Stomach (tissue), 9 donors: ENCODE data around the gene SVIL. TPM values are rescaled to one million over a fixed set of nuclear protein-coding genes. Genes with fewer than 3 reads are reported as not detected.

Experiments used
- DNase-seq, 2 donors: peaks; one replicate each; pipeline versions ENCODE4 v3.0.0 to v3.0.0-alpha.2; 2013 to 2019
- H3K27ac ChIP-seq, 5 donors: fragments of 200-600 bp in 4 of 5; sonication (generic) in 4 of 5; one replicate each; pipeline ENCODE4 v1.5.1; 2013 to 2019; ENCODE audit warnings: mild to moderate bottlenecking in 1 of 5, moderate library complexity in 1 of 5
- H3K27me3 ChIP-seq, 3 donors: fragments of 200-600 bp; sonication (generic); one replicate each; pipeline ENCODE4 v1.5.1; 2017 to 2019; ENCODE audit warnings: mixed run types in 1 of 3
- H3K36me3 ChIP-seq, 4 donors: fragments of 200-600 bp; sonication (generic); 1 replicate in 3 of 4; 2 replicates in 1 of 4; pipeline ENCODE4 v1.5.1; 2016 to 2019
- H3K4me1 ChIP-seq, 4 donors: fragments of 200-600 bp; sonication (generic); one replicate each; pipeline ENCODE4 v1.5.1; 2016 to 2019
- H3K4me3 ChIP-seq, 4 donors: fragments of 200-600 bp; sonication (generic) in 3 of 4; one replicate each; pipeline ENCODE4 v1.5.1; 2016 to 2019; ENCODE audit warnings: mild to moderate bottlenecking in 1 of 4
- H3K9me3 ChIP-seq, 4 donors: fragments of 200-600 bp; sonication (generic); one replicate each; pipeline ENCODE4 v1.5.1; 2016 to 2019
- EP300 ChIP-seq: sonication (generic); formaldehyde crosslinking; IDR thresholded peaks from one replicate; pipeline ENCODE4 v1.6.1; 2017; ENCODE audit warnings: antibody characterized with exemption
- POLR2A ChIP-seq, 4 donors: fragments of 450-650 bp; IDR thresholded peaks; one replicate each; pipeline ENCODE4 v1.6.1; 2016; ENCODE audit warnings: antibody characterized with exemption in 4 of 4, control low read depth in 2 of 4, mild to moderate bottlenecking in 1 of 4, moderate library complexity in 1 of 4
- POLR2AphosphoS5 ChIP-seq, 3 donors: sonication (generic); formaldehyde crosslinking; IDR thresholded peaks; one replicate each; pipeline ENCODE4 v1.6.1; 2016; ENCODE audit warnings: antibody characterized with exemption in 3 of 3
- WGBS, 5 donors: extraction: QIAGEN DNeasy Blood & Tissue Kit in 3 of 5; methylation state at CpG; one replicate each; pipeline versions ENCODE4 v1.1.5 to v1.1.7; 2013 to 2018; 5-methylcytosine and 5-hydroxymethylcytosine counted together
- intact Hi-C: fragments of 100-400 bp; cut with DNase I; formaldehyde crosslinking; loops from one replicate; pipeline ENCODE4 v1.15.1; 2023; ENCODE audit warnings: low total_unique reads
- polyA plus RNA-seq, 3 donors: library from polyadenylated mRNA; stranded (reverse); fragments of 200-250 nt; gene quantifications; one replicate each; pipeline ENCODE4 v1.2.3, GENCODE V29; 2013
- total RNA-seq, 5 donors: library from RNA; depleted of rRNA; stranded (reverse); fragments of >200 nt; gene quantifications; one replicate each; pipeline versions ENCODE4 v1.1.0 to v1.2.3, GENCODE V29; 2014 to 2016
- TF ChIP-seq, protein P1 (sequence below), 7 experiments: fragments of 450-650 bp in 4 of 7; fragments of 200-600 bp in 3 of 7; sonication (generic) in 3 of 7; IDR thresholded peaks; one replicate each; pipeline ENCODE4 v1.5.1; 2016 to 2019; ENCODE audit warnings: antibody characterized with exemption in 7 of 7, control low read depth in 2 of 7, mild to moderate bottlenecking in 1 of 7
- donor health status: healthy with polysubstance abuse.
- donor health status: Bipolar disorder and iron deficiency.
- donor health status: healthy.

Gene SVIL
- total and polyA plus RNA-seq, 8 donors = 6.8 to 400 (median 112) TPM

DNA sequence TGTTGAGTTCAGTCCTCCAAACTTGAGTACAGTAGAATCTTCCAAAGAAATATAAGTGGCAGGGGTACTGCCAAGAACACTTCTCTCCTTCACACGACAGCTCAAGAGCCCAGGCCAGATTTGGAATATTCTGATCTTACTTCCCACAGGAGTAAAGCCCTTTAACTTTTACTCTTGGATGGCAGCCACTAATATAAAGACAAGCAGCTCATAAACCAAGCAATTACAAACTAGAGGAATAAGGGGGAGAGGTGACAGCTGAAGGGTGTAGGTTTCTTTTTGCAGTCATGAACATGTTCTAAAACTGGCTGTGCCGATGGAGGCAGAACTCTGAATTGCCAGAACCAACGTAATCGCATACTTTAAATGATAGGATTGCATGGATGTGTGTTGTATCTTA is 74.8 kb downstream of the SVIL start:
- Histone ChIP-seq H3K27me3 (no peaks in the 10 kb centered on the region), H3K9me3 (no peaks in the 10 kb centered on the region), H3K27ac (peak overlapping the region in 1 of 5 donors; percentile 43), H3K4me1 (peaks cover 0 to 12% (median 6%) of the 10 kb centered on the region in 4 donors), H3K36me3 (peaks cover 0 to 32% (median 19%) of the 10 kb centered on the region in 4 donors), H3K4me3 (no peak overlapping the region)
- WGBS, 5 donors = 61 to 89% (median 70%) methylated on average over 4 of the region's 4 CpGs
- DNase-seq = peak in 1 of 2 donors; percentile 21
- intact Hi-C loops = no loop called here
- TF ChIP-seq POLR2A (IDR thresholded peaks at IDR 0.05) (no peak), POLR2AphosphoS5 (IDR thresholded peaks at IDR 0.05) (no peak), EP300 (no peak)
- TF ChIP-seq, protein P1, sequence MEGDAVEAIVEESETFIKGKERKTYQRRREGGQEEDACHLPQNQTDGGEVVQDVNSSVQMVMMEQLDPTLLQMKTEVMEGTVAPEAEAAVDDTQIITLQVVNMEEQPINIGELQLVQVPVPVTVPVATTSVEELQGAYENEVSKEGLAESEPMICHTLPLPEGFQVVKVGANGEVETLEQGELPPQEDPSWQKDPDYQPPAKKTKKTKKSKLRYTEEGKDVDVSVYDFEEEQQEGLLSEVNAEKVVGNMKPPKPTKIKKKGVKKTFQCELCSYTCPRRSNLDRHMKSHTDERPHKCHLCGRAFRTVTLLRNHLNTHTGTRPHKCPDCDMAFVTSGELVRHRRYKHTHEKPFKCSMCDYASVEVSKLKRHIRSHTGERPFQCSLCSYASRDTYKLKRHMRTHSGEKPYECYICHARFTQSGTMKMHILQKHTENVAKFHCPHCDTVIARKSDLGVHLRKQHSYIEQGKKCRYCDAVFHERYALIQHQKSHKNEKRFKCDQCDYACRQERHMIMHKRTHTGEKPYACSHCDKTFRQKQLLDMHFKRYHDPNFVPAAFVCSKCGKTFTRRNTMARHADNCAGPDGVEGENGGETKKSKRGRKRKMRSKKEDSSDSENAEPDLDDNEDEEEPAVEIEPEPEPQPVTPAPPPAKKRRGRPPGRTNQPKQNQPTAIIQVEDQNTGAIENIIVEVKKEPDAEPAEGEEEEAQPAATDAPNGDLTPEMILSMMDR (IDR thresholded peaks at IDR 0.05) = no peak

DNA sequence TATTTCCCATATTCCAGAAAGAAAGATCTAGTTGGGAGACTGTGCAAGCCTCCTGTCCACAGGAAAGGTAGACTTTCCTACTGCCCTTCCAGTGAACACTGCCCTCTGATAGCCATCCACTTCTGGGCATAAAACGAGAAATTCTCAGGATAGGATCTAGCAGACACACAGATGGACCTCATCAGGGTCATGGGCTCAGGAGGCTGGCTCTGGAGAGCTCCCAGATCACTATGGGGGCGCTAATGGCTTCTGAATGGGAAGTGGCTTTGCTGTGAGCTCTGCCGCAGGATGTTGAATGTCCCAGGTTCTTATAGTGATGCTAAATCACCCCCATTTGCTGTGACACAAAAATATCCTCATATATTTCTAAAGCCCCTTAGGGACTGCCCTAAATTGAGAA is 77.1 kb downstream of the SVIL start:
- WGBS, 5 donors = 81 to 93% (median 91%) methylated on average over 3 of the region's 3 CpGs
- peaks cover 0 to 38% (median 35%) of the 10 kb centered on the region in 4 donors for H3K36me3 ChIP-seq
- H3K27ac ChIP-seq = no peak overlapping the region

DNA sequence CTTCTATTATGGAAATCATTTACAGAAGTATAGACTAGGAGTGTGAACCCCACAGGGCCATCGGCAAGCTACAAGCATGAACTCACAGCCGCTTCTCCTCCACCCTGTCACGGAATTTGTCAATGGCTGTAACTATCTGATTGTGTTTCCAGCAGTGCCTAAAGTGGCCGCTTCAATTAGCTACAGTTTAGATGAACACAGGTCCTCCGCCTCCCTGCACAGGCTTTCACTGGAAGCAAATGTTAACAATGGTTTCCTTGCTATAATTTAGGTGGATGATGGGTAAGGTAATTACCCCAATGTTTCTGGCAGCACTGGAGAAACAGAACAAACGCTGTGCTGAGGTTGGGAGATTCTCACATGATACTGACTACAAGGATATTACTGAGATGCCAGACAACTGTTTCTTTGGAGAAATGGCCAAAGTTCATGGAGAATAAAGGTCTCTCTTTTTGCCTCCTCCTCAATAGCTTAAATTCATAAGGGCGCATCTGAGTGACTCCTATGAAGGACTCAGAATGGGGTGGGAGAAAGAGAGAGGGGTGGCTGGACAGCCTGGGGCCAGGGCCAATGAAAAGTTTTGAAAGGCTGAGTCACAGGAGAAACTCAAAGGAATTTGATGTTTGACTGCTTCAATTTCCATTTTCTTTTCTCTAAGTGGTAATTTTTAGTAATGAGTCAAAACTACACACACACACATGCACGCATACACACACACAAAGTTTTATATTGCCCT is 78.9 kb downstream of the SVIL start:
- intact Hi-C loops = no loop called here
- no peaks in the 10 kb centered on the region for H3K27me3 ChIP-seq
- peaks cover 4 to 39% (median 38%) of the 10 kb centered on the region in 4 donors for H3K36me3 ChIP-seq
- H3K9me3 ChIP-seq = no peaks in the 10 kb centered on the region
- WGBS, 5 donors = 82 to 86% (median 84%) methylated on average over 8 of the region's 8 CpGs
- no peak for TF ChIP-seq POLR2AphosphoS5 (IDR thresholded peaks at IDR 0.05)
- TF ChIP-seq EP300 = no peak
- no peak for TF ChIP-seq POLR2A (IDR thresholded peaks at IDR 0.05)
- TF ChIP-seq, protein P1 (IDR thresholded peaks at IDR 0.05) = no peak
- DNase-seq = peak in 1 of 2 donors; percentile 16
- peak overlapping the region in 2 of 5 donors; percentile 11 to 24 for H3K27ac ChIP-seq
- no peak overlapping the region for H3K4me3 ChIP-seq
- H3K4me1 ChIP-seq = peaks cover 0 to 11% (median 5%) of the 10 kb centered on the region in 4 donors

More for the DNA sequence above, 77.1 kb downstream of the SVIL start:
- Histone ChIP-seq H3K4me1 (peaks cover 0 to 12% (median 6%) of the 10 kb centered on the region in 4 donors), H3K9me3 (no peaks in the 10 kb centered on the region), H3K4me3 (no peak overlapping the region), H3K27me3 (no peaks in the 10 kb centered on the region)
- DNase-seq = no peak
- TF ChIP-seq POLR2A (IDR thresholded peaks at IDR 0.05) = no peak
- TF ChIP-seq POLR2AphosphoS5 (IDR thresholded peaks at IDR 0.05) = no peak
- TF ChIP-seq, protein P1 (IDR thresholded peaks at IDR 0.05) = no peak
- TF ChIP-seq EP300 = no peak
- intact Hi-C loops = no loop called here

DNA sequence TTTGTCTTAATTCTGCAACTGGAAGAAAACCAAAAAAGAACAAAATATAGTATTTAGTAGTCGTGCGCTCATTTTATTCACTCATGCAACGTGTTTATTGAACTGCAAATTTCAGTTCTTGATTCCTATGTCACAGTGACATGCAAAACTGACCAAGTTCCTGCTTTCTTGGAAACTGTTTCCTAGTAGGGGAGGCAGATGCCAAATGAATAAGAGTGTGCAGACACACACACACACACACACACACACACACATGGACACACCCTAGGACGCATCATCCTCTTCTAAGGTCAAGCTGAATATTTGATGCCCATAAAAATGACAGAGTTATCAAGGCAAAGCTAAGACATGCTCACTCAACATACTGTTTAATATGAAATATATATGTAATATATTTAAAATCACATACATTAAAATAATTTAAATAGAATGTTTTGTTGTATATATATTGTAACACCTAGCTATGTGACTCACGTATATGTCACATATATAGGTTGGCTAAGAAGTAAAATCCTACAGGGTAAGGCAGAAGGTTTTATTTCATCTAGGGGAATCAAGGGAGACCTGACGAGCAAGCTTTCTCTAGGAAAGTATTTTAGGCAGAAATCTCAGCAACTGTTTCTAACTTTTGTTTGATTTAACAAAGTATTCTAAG is 79.6 kb downstream of the SVIL start:
- no peak for DNase-seq
- Histone ChIP-seq H3K36me3 (peaks cover 11 to 46% (median 45%) of the 10 kb centered on the region in 4 donors), H3K4me3 (no peak overlapping the region), H3K9me3 (no peaks in the 10 kb centered on the region), H3K27me3 (no peaks in the 10 kb centered on the region), H3K27ac (peak overlapping the region in 2 of 5 donors; percentile 11 to 24), H3K4me1 (peaks cover 0 to 4% (median 2%) of the 10 kb centered on the region in 4 donors)
- 79 to 94% (median 89%) methylated on average over 6 of the region's 6 CpGs for WGBS, 5 donors
- no peak for TF ChIP-seq EP300
- no peak for TF ChIP-seq POLR2AphosphoS5 (IDR thresholded peaks at IDR 0.05)
- TF ChIP-seq POLR2A (IDR thresholded peaks at IDR 0.05) = no peak
- TF ChIP-seq, protein P1 (IDR thresholded peaks at IDR 0.05) = no peak
- intact Hi-C loops = no loop called here
